ENCODE results near the gene KMT2C. TPM values are rescaled to one million over a fixed set of nuclear protein-coding genes. Genes with fewer than 3 reads are reported as not detected.

The KMT2C gene
- total and polyA plus RNA-seq, 2 of the 13 experiments (the other 11 are each of a cell fraction or from before 2014, with no cell fraction given): 7.1 to 14.4 TPM

DNA sequence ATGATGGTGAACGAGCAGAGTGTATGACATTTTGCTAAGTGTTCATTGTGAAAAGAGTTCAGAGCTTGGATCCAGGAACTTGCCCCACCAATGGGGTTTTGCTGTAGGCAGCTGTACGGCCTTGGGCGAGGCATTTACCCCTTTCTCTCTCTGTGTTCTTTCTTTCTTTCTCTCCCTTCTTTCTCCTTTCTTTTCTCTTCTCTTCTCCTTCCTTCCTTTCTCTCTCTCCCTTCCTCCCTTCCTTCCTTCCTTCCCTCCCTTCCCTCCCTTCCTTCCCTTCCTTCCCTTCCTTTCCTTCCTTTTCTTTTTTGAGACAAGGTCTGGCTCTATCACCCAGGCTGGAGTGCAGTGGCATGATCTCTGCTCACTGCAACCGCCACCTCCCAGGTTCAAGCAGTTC is 45.3 kb upstream of the KMT2C start:
- intact Hi-C loops (cut with micrococcal nuclease; ENCODE audit: unreplicated experiment): loop anchor here (1.0 kb wide), 1 partner anchor 10 kb away; no protein-coding TSS in a partner anchor
- no peak overlapping the region for H3K4me2 ChIP-seq (ENCODE audit: low read depth, low read length)
- H3K27ac ChIP-seq (ENCODE audit: extremely low read length, insufficient read depth, low read length): no peak overlapping the region
- no peaks in the 10 kb centered on the region for H4K20me1 ChIP-seq (ENCODE audit: insufficient read depth, low read length)
- H3K4me1 ChIP-seq (ENCODE audit: insufficient read depth, low read length): no peaks in the 10 kb centered on the region
- WGBS (ENCODE audit: low lambda C conversion rate): 37% methylated on average over 4 of the region's 4 CpGs
- H3K27me3 ChIP-seq (ENCODE audit: control insufficient read depth in 1 of 2, insufficient read depth in 2 of 2, low read length in 2 of 2): no peaks in the 10 kb centered on the region
- ChIA-PET POLR2A (no interaction called here), CTCF (ENCODE audit: low intra/inter-chr PET ratio, low total read pairs) (no interaction called here)
- no peak overlapping the region for H3K9ac ChIP-seq (ENCODE audit: insufficient read depth, low read depth, low read length)
- no TSS peak for BruUV-seq (replicated peaks)
- no peak overlapping the region for H3K4me3 ChIP-seq (replicated peaks in 1 of 3; ENCODE audit: insufficient read depth in 1 of 3, low read depth in 2 of 3, low read length in 3 of 3)
- H2AFZ ChIP-seq (ENCODE audit: low read length): no peak overlapping the region
- DNase-seq (ENCODE audit: low spot score): no peak
- no peaks in the 10 kb centered on the region for H3K36me3 ChIP-seq (replicated peaks in 1 of 2; ENCODE audit: control insufficient read depth in 1 of 2, insufficient read depth in 2 of 2, low read length in 2 of 2)
- FAIRE-seq: no peak
- in situ Hi-C loops (cut with HindIII; ENCODE audit: extremely low pct_ligation_motif_present, low pct_unique_long_range_greater_than_20kb): no loop called here
- no peaks in the 10 kb centered on the region for H3K79me2 ChIP-seq (ENCODE audit: insufficient read depth, low read length)
- no peaks in the 10 kb centered on the region for H3K9me3 ChIP-seq (ENCODE audit: low read length)
- TF ChIP-seq ZNF329 (CRISPR knock-in tag; IDR thresholded peaks at IDR 0.05; ENCODE audit: low read depth) (no peak), NAIF1 (CRISPR knock-in tag; IDR thresholded peaks at IDR 0.05; ENCODE audit: borderline replicate concordance) (no peak), SMYD3 (CRISPR knock-in tag; IDR thresholded peaks at IDR 0.05) (no peak), FOXK1 (CRISPR knock-in tag; IDR thresholded peaks at IDR 0.05; ENCODE audit: borderline replicate concordance, low read depth) (no peak), KDM3A (CRISPR knock-in tag; IDR thresholded peaks at IDR 0.05; ENCODE audit: low read depth) (no peak)
- TF ChIP-seq, protein P1, sequence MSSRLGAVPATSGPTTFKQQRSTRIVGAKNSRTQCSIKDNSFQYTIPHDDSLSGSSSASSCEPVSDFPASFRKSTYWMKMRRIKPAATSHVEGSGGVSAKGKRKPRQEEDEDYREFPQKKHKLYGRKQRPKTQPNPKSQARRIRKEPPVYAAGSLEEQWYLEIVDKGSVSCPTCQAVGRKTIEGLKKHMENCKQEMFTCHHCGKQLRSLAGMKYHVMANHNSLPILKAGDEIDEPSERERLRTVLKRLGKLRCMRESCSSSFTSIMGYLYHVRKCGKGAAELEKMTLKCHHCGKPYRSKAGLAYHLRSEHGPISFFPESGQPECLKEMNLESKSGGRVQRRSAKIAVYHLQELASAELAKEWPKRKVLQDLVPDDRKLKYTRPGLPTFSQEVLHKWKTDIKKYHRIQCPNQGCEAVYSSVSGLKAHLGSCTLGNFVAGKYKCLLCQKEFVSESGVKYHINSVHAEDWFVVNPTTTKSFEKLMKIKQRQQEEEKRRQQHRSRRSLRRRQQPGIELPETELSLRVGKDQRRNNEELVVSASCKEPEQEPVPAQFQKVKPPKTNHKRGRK (CRISPR knock-in tag; IDR thresholded peaks at IDR 0.05): peak; percentile 58; the same call in 1 of the 2 replicates
- TF ChIP-seq, protein P2, sequence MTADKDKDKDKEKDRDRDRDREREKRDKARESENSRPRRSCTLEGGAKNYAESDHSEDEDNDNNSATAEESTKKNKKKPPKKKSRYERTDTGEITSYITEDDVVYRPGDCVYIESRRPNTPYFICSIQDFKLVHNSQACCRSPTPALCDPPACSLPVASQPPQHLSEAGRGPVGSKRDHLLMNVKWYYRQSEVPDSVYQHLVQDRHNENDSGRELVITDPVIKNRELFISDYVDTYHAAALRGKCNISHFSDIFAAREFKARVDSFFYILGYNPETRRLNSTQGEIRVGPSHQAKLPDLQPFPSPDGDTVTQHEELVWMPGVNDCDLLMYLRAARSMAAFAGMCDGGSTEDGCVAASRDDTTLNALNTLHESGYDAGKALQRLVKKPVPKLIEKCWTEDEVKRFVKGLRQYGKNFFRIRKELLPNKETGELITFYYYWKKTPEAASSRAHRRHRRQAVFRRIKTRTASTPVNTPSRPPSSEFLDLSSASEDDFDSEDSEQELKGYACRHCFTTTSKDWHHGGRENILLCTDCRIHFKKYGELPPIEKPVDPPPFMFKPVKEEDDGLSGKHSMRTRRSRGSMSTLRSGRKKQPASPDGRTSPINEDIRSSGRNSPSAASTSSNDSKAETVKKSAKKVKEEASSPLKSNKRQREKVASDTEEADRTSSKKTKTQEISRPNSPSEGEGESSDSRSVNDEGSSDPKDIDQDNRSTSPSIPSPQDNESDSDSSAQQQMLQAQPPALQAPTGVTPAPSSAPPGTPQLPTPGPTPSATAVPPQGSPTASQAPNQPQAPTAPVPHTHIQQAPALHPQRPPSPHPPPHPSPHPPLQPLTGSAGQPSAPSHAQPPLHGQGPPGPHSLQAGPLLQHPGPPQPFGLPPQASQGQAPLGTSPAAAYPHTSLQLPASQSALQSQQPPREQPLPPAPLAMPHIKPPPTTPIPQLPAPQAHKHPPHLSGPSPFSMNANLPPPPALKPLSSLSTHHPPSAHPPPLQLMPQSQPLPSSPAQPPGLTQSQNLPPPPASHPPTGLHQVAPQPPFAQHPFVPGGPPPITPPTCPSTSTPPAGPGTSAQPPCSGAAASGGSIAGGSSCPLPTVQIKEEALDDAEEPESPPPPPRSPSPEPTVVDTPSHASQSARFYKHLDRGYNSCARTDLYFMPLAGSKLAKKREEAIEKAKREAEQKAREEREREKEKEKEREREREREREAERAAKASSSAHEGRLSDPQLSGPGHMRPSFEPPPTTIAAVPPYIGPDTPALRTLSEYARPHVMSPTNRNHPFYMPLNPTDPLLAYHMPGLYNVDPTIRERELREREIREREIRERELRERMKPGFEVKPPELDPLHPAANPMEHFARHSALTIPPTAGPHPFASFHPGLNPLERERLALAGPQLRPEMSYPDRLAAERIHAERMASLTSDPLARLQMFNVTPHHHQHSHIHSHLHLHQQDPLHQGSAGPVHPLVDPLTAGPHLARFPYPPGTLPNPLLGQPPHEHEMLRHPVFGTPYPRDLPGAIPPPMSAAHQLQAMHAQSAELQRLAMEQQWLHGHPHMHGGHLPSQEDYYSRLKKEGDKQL (CRISPR knock-in tag; IDR thresholded peaks at IDR 0.05; ENCODE audit: low read depth): no peak
- no peak for ATAC-seq
